Suppressor macrophage treated with lipopolysaccharide for 4 hours (primary cell): ENCODE measurements around the gene CD82.

Source experiments
- DNase-seq: peaks from one replicate; pipeline ENCODE4 v3.0.0-alpha.2; 2020

CD82 gene

GRCh38 chr11:44621784-44622183 lies 56.3 kb downstream of the CD82 start:
- no peak for DNase-seq

GRCh38 chr11:44622190-44622650 lies 56.8 kb downstream of the CD82 start:
- DNase-seq = no peak

- DNase-seq = no peak
Observed at GRCh38 chr11:44622721-44623258, 57.3 kb downstream of the CD82 start.

- DNase-seq = no peak
Observed at GRCh38 chr11:44623341-44623730, 57.9 kb downstream of the CD82 start.

GRCh38 chr11:44623731-44624491 lies 58.4 kb downstream of the CD82 start:
- DNase-seq = no peak

GRCh38 chr11:44624761-44625221 lies 59.3 kb downstream of the CD82 start:
- no peak for DNase-seq

GRCh38 chr11:44625759-44626523 lies 60.5 kb downstream of the CD82 start:
- no peak for DNase-seq

- DNase-seq = no peak
Observed at GRCh38 chr11:44626645-44627044, 61.2 kb downstream of the CD82 start.

GRCh38 chr11:44627165-44627789 lies 61.8 kb downstream of the CD82 start:
- no peak for DNase-seq

- DNase-seq = no peak
Observed at GRCh38 chr11:44627911-44628729, 62.7 kb downstream of the CD82 start.

GRCh38 chr11:44628730-44629700 lies 63.6 kb downstream of the CD82 start:
- DNase-seq = no peak

GRCh38 chr11:44629732-44630345 lies 64.4 kb downstream of the CD82 start:
- no peak for DNase-seq

GRCh38 chr11:44630511-44631210 lies 65.2 kb downstream of the CD82 start:
- no peak for DNase-seq

- DNase-seq = no peak
Observed at GRCh38 chr11:44631831-44632230, 66.4 kb downstream of the CD82 start.

GRCh38 chr11:44632466-44633123 lies 67.1 kb downstream of the CD82 start:
- peak; percentile 52 for DNase-seq

GRCh38 chr11:44633641-44634040 lies 68.2 kb downstream of the CD82 start:
- no peak for DNase-seq

- peak; percentile 42 for DNase-seq
Observed at GRCh38 chr11:44634401-44635281, 69.2 kb downstream of the CD82 start.

- DNase-seq = peak; percentile 70
Observed at GRCh38 chr11:44637487-44637886, 72.0 kb downstream of the CD82 start.
